DMS114 treated with DMSO at 0.1 percent for 48 hours (cell line): ENCODE data around the gene TSC22D4.
A peak's percentile ranks its signal among the peaks of the same experiment; 100 is the strongest.

Experiments used
- DNase-seq: peaks from one replicate; lab custom pipeline; 2025; ENCODE audit not compliant: unreplicated experiment; lab: John Stamatoyannopoulos, UW

TSC22D4 gene

GRCh38 chr7:100493476-100494264 is 14.7 kb upstream of the TSC22D4 start:
- no peak for DNase-seq

- DNase-seq: no peak
Observed at GRCh38 chr7:100492738-100493475, 13.9 kb upstream of the TSC22D4 start.

- DNase-seq: no peak
Observed at GRCh38 chr7:100491192-100491578, 12.2 kb upstream of the TSC22D4 start.

- no peak for DNase-seq
Observed at GRCh38 chr7:100490483-100491191, 11.6 kb upstream of the TSC22D4 start.

- DNase-seq: no peak
Observed at GRCh38 chr7:100489824-100490223, 10.8 kb upstream of the TSC22D4 start.

- DNase-seq: no peak
Observed at GRCh38 chr7:100489121-100489520, 10.1 kb upstream of the TSC22D4 start.

GRCh38 chr7:100488333-100489095 is 9.5 kb upstream of the TSC22D4 start:
- DNase-seq: no peak

GRCh38 chr7:100486753-100487446 is 7.9 kb upstream of the TSC22D4 start:
- DNase-seq: no peak

GRCh38 chr7:100486111-100486636 is 7.2 kb upstream of the TSC22D4 start:
- no peak for DNase-seq

- DNase-seq: no peak
Observed at GRCh38 chr7:100485471-100485876, 6.5 kb upstream of the TSC22D4 start.

- DNase-seq: no peak
Observed at GRCh38 chr7:100484673-100485045, 5.6 kb upstream of the TSC22D4 start.

GRCh38 chr7:100483722-100484672 is 5.0 kb upstream of the TSC22D4 start, which contains the start of gene NYAP1:
NYAP1 (plus strand) TSS chr7:100483927; CDS start chr7:100485312, 1,385 bp downstream.
- peak; percentile 40 for DNase-seq

- DNase-seq: peak; percentile 16
Observed at GRCh38 chr7:100483090-100483721, 4.2 kb upstream of the TSC22D4 start.

GRCh38 chr7:100482728-100483089 is 3.7 kb upstream of the TSC22D4 start:
- no peak for DNase-seq

GRCh38 chr7:100481466-100481865 is 2.5 kb upstream of the TSC22D4 start:
- no peak for DNase-seq

GRCh38 chr7:100477871-100478267 is 1.1 kb downstream of the TSC22D4 start:
- DNase-seq: no peak

GRCh38 chr7:100476903-100477870 is 1.8 kb downstream of the TSC22D4 start:
- DNase-seq: no peak
